GM18526 (cell line): Measurements from ENCODE around the gene MPL.

ENCODE experiments used
- POLR2A ChIP-seq: IDR thresholded peaks from 3 replicates; pipeline ENCODE4 v1.6.1; 2011; ENCODE audit not compliant: insufficient read length; ENCODE audit errors: extremely low read depth

Gene MPL

GRCh38 chr1:43367904-43368645 lies 30.5 kb downstream of the MPL start, which contains the start of gene ELOVL1:
Gene ELOVL1 (minus strand): TSS chr1:43368011. CDS start chr1:43365609, 2,402 bp downstream.
- TF ChIP-seq POLR2A, result peak; percentile 89

GRCh38 chr1:43368646-43369020 lies 31.0 kb downstream of the MPL start:
- TF ChIP-seq POLR2A, result no peak

- no peak for TF ChIP-seq POLR2A
These were observed 32.9 kb downstream of the MPL start for GRCh38 chr1:43370564-43370963.

DNA sequence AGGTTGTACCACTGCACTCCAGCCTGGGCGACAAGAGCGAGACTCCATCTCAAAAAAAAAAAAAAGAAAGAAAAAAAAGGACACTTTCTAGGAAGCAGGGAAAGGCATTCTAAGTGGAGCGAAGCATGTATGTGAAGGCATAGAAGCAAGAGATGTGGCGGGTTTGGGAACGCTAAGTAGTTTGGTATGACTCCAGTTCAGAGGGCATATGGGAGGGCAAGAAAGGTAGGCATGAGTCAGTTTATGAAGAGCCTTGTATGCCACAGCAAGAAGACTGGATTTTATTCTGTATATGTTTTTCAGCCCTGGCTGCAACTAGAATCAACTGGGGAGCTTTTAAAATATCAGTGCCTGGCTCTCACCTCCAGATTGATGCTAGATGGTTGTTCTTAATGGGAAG lies 34.6 kb downstream of the MPL start:
- TF ChIP-seq POLR2A, result no peak

DNA sequence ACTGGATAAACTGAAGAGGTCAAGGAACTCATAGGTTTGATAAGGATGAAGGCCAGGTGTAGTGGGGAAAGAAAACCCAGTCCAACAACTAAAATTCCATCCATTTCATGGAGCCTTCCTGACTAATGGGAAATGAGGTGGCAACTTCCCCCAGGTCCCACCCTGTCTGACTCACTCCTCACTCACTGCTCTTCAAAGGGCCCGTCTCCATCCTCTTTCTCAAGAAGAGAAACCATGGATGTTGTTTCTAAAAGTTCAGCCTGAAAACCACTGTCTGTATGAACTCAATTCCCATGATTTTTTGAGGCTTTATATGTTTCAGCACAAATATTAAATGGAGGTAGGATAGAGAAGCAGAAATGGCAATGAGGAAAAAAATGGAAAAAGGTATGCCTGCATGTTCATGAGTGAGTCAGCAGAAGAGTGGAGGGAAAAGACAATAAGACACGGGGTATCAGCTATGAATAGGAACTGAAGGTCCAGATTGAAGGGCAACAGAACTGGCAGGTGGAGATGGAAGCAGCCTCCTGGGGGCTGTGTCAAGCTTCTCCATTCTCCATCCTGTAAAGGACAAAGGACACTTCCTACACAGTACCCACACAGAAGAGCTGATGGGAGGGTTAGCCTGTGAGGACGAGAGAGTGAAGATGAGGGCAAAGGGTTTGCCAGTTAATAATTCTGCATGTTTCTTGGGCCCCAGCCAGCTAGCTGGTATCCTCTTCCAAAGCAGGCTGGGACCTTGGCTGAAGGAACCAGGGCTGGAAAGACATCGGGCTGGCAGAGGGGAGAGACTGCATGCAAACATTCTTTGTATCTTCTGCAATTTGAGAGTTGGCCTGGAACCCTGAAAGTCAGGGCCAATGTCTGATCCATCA lies 35.7 kb downstream of the MPL start:
- no peak for TF ChIP-seq POLR2A

DNA sequence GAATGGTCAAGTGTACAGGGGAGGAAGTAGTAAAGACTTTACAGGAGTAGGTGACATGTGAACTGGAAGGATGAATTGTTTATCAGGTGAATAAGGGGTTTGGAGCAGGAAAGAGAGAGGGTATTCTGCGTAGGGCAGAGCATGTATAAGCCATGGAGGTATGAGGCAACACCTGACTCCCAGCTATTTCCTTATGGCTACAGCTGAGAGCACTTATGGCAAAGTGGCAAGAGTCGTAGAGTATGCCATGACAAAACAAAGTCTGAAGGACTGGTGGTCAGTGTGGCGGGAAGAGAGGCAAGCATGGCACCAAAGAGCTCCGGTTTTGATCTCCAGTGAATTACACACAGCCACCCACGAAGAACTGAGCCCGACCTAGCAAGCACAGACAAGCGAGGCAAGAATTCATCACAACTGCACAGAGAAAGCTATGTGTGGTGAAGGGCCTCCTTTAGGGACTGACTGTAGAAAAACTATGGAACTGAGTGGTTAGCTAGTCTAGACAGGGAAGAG lies 39.2 kb downstream of the MPL start:
- no peak for TF ChIP-seq POLR2A

DNA sequence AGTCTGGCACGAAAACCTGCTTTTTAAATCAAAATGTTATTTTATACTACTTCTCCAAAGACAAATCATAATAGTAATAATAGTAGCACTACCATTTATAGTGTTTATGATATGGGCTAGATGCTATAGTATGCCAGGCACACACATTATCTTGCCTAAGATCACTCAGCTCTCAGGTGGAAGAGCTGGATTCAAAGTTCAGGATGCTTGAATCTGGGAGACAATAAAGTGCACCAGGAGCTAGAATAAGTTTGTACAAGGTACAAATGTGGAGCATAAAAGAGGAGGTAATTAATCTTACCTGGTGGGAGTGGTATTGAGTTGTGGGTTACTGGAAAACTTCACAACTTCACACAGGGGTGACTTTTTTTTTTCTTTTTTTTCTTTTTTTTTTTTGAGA lies 40.2 kb downstream of the MPL start:
- no peak for TF ChIP-seq POLR2A

GRCh38 chr1:43379476-43379875 lies 41.9 kb downstream of the MPL start:
- no peak for TF ChIP-seq POLR2A

GRCh38 chr1:43381612-43382011 lies 44.0 kb downstream of the MPL start:
- no peak for TF ChIP-seq POLR2A

DNA sequence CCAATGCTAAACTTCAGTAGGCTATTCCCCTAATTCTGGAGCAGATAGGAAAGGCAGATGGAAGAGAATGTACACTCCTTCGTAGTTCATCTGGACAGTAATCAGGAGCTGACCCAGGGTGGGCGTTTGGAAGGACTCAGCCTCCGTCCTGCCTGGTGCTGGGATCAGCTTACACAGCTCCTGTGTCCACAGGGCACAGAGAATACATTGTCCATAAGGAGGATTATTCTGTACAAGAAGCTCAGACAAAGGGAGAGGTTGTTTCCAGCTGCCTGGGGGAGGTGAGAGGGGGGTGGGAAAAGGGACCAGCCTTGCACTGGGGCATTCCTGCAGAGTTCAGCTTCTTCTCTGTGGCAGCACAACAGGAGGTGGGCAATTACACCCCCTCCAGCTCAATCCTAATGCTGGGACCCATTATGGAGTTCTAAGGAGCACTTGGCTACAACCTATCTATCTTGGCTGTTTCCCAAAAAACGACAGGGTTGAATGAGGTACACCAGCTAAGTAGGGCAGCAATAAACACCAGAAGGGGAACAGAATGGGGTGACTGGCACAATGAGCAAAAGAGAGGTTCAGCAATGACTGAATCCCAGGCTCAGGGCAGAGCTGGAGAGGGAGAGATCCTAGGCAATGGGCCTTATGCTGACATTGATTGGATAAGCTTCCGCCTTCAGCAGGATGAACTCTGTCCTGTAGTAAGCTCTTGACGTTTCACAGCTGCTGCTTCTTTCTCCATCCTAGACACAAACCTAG lies 44.6 kb downstream of the MPL start:
- TF ChIP-seq POLR2A, result no peak

DNA sequence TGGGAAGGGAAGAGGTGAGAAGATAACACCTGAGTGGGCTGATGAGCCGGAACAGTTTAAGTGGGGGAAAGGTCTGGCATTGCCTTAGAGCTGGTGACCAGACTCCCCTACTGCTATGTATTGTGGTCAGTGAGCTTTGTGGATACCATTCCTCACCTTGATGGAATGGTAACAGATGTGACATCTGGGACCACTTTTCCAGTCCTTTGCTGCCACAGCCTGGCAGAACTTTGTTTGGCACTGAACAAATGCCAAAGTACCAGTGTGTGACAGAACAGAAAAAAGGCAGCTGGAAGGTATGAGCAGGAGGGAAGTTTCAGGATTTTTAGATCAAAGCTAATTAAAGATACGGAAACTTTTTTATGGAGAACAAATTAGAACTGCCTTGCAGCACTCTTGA lies 45.8 kb downstream of the MPL start:
- no peak for TF ChIP-seq POLR2A

DNA sequence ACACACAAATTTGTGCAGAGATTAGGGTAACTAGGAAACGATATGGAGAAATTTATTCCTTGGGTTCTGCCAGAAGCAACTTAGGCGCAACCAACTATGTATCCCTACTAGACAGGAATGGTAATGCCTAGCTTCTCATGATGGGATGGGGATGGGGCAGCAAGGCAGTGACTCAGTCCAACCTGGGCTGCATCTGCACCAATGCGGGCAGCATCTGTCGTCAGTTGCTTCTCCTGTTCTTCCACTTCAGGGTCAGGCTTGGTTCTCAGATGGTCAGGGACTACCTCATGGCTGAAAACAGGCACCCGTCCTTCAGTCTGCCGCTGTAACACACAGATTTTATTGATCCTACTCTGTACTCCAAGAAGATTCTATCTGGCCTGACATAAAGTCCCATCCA lies 49.1 kb downstream of the MPL start:
- TF ChIP-seq POLR2A, result no peak

GRCh38 chr1:43387976-43388599 lies 50.5 kb downstream of the MPL start:
- no peak for TF ChIP-seq POLR2A

GRCh38 chr1:43388613-43389012 lies 51.0 kb downstream of the MPL start:
- TF ChIP-seq POLR2A, result no peak
